Ovary (tissue), 3 donors: ENCODE measurements around the gene ITGB1BP1.

ENCODE experiments used
- EP300 ChIP-seq: sonication (generic); formaldehyde crosslinking; IDR thresholded peaks from one replicate; pipeline ENCODE4 v1.6.1; 2017; ENCODE audit warnings: antibody characterized with exemption
- POLR2A ChIP-seq: fragments of 450-650 bp; IDR thresholded peaks from one replicate; pipeline ENCODE4 v1.6.1; 2017; ENCODE audit warnings: antibody characterized with exemption, mild to moderate bottlenecking, moderate library complexity
- TF ChIP-seq, protein P1 (sequence below), 3 donors: fragments of 450-650 bp in 2 of 3; fragments of 200-600 bp in 1 of 3; IDR thresholded peaks; one replicate each; pipeline versions ENCODE4 v1.5.1 to v1.8.0; 2016 to 2022; ENCODE audit warnings: antibody characterized with exemption in 3 of 3, mild to moderate bottlenecking in 1 of 3
- donor health status: DM: no; HTN: no; CAD: no.

DNA sequence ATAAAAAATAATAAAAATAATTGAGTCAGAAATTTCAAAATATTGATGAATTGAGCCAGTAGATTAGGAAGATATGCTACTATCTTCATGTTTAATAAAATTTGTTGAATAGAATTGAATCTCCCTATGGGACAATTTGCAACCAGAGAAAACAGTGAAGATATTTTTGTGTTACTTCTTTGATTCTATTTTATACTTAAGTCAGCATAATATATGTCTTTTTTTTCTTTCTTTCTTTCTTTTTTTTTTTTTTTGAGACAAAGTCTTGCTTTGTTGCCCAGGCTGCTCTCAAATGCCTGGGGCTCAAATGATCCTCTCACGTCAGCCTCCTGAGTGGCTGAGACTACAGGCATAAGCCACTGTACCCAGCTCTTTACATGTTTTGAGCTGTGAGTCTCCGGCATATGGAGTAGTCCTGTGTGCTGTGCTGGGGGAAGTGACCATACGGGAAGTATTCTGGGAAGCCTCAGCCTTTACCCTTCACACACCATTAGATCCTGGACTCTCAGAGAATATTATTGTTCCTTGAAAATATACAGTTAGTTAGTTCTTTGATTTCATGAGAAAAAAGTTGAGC, 37.2 kb upstream of the ITGB1BP1 start:
- TF ChIP-seq EP300 (no peak), POLR2A (no peak)
- TF ChIP-seq, protein P1, sequence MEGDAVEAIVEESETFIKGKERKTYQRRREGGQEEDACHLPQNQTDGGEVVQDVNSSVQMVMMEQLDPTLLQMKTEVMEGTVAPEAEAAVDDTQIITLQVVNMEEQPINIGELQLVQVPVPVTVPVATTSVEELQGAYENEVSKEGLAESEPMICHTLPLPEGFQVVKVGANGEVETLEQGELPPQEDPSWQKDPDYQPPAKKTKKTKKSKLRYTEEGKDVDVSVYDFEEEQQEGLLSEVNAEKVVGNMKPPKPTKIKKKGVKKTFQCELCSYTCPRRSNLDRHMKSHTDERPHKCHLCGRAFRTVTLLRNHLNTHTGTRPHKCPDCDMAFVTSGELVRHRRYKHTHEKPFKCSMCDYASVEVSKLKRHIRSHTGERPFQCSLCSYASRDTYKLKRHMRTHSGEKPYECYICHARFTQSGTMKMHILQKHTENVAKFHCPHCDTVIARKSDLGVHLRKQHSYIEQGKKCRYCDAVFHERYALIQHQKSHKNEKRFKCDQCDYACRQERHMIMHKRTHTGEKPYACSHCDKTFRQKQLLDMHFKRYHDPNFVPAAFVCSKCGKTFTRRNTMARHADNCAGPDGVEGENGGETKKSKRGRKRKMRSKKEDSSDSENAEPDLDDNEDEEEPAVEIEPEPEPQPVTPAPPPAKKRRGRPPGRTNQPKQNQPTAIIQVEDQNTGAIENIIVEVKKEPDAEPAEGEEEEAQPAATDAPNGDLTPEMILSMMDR (IDR thresholded peaks at IDR 0.05), result no peak
